ENCODE results near the gene ARHGEF12.
A peak's percentile ranks its signal among the peaks of the same experiment; 100 is the strongest.
"Not testable (repeated sequence)": the region's sequence is repeated elsewhere in the genome, so short reads cannot be mapped to it uniquely, and the experiment has no call there.

The ARHGEF12 gene

GRCh38 chr11:120494595-120494994 lies 158.4 kb downstream of the ARHGEF12 start:
- DNase-seq (ENCODE audit: low read depth): no peak

GRCh38 chr11:120499088-120499487 lies 162.9 kb downstream of the ARHGEF12 start:
- no peak for DNase-seq (ENCODE audit: low read depth)

GRCh38 chr11:120499859-120500258 lies 163.6 kb downstream of the ARHGEF12 start:
- DNase-seq (ENCODE audit: low read depth): no peak

- DNase-seq (ENCODE audit: low read depth): no peak
Observed at GRCh38 chr11:120500414-120501071, 164.3 kb downstream of the ARHGEF12 start.

GRCh38 chr11:120501440-120501839 lies 165.2 kb downstream of the ARHGEF12 start:
- DNase-seq (ENCODE audit: low read depth): no peak

GRCh38 chr11:120501976-120502755 lies 166.0 kb downstream of the ARHGEF12 start:
- DNase-seq (ENCODE audit: low read depth): no peak

- DNase-seq (ENCODE audit: low read depth): not testable (repeated sequence)
Observed at GRCh38 chr11:120503529-120503928, 167.3 kb downstream of the ARHGEF12 start.

GRCh38 chr11:120505801-120506425 lies 169.7 kb downstream of the ARHGEF12 start:
- DNase-seq (ENCODE audit: low read depth): no peak

GRCh38 chr11:120509346-120510053 lies 173.3 kb downstream of the ARHGEF12 start:
- DNase-seq (ENCODE audit: low read depth): no peak

- DNase-seq (ENCODE audit: low read depth): no peak
Observed at GRCh38 chr11:120510406-120511115, 174.3 kb downstream of the ARHGEF12 start.

- peak; percentile 69 for DNase-seq (ENCODE audit: low read depth)
Observed at GRCh38 chr11:120511116-120511819, 175.1 kb downstream of the ARHGEF12 start, which contains the start of gene GRIK4. GRIK4 (plus strand) TSS chr11:120511748; CDS start chr11:120660319, 148,571 bp downstream.

GRCh38 chr11:120511820-120512738 lies 175.9 kb downstream of the ARHGEF12 start:
- DNase-seq (ENCODE audit: low read depth): no peak

GRCh38 chr11:120512739-120513435 lies 176.7 kb downstream of the ARHGEF12 start:
- no peak for DNase-seq (ENCODE audit: low read depth)

- no peak for DNase-seq (ENCODE audit: low read depth)
Observed at GRCh38 chr11:120513436-120514315, 177.5 kb downstream of the ARHGEF12 start.

GRCh38 chr11:120514541-120515121 lies 178.4 kb downstream of the ARHGEF12 start:
- no peak for DNase-seq (ENCODE audit: low read depth)

- DNase-seq (ENCODE audit: low read depth): no peak
Observed at GRCh38 chr11:120515186-120515723, 179.0 kb downstream of the ARHGEF12 start.
